ENCODE data around the gene KSR1. TPM values are rescaled to one million over a fixed set of nuclear protein-coding genes. Genes with fewer than 3 reads are reported as not detected.
A peak's percentile ranks its signal among the peaks of the same experiment; 100 is the strongest.
"Not testable (repeated sequence)": the region's sequence is repeated elsewhere in the genome, so short reads cannot be mapped to it uniquely, and the experiment has no call there.

Gene KSR1
- total RNA-seq, 6 experiments from 2014 or later = 5.9 to 12.9 (median 8.7) TPM

- no peaks in the 10 kb centered on the region for H3K36me3 ChIP-seq
- no peak for DNase-seq
- H3K9me3 ChIP-seq = no peaks in the 10 kb centered on the region
- no peak overlapping the region for H3K27ac ChIP-seq
- H3K27me3 ChIP-seq = no peaks in the 10 kb centered on the region
- peaks cover 0 to 19% (median 7%) of the 10 kb centered on the region in 4 donors for H3K4me1 ChIP-seq
- intact Hi-C loops (cut with DNase I) = no loop called here
- TF ChIP-seq POLR2A (IDR thresholded peaks at IDR 0.05) = no peak
- TF ChIP-seq CTCF (IDR thresholded peaks at IDR 0.05) = no peak
- 89% methylated on average over 1 of the region's 1 CpG for WGBS (ENCODE audit: insufficient coverage, low coverage, low lambda C conversion rate, missing lambda C conversion rate)
- ATAC-seq = no peak
- no peak overlapping the region for H3K4me3 ChIP-seq
These were observed 8.2 kb downstream of the KSR1 start for GRCh38 chr17:27464431-27464830.

DNA sequence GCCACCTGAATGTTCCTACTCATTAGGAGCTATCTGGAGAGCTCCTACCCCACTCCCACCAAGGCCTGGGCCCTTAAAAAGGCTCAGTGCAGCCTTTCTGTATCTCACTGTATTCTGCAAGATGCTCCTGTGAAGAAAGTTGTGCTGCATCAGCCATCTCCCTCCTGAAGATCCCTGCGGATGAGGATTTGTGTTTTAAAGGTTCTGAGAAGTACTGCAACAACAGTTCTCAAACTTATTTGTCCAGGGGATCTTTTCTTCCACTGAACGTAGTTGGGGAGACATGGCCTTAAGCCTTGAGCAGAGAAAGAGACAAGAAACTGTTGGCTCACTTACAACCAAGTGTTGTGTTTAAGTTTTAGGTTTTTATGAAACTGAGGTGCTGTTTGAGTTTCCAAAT, 9.6 kb downstream of the KSR1 start:
- H3K4me1 ChIP-seq; H3K27ac ChIP-seq; H3K36me3 ChIP-seq; H3K4me3 ChIP-seq; H3K27me3 ChIP-seq; intact Hi-C loops (cut with DNase I); ATAC-seq; DNase-seq; H3K9me3 ChIP-seq: not testable (repeated sequence)
- 56% methylated on average over 1 of the region's 2 CpGs for WGBS (ENCODE audit: insufficient coverage, low coverage, low lambda C conversion rate, missing lambda C conversion rate)

GRCh38 chr17:27466376-27466742, 10.1 kb downstream of the KSR1 start:
- WGBS (ENCODE audit: insufficient coverage, low coverage, low lambda C conversion rate, missing lambda C conversion rate) = 38% methylated on average over 3 of the region's 3 CpGs
- Histone ChIP-seq H3K4me3 (no peak overlapping the region), H3K27me3 (no peaks in the 10 kb centered on the region), H3K36me3 (no peaks in the 10 kb centered on the region), H3K27ac (no peak overlapping the region), H3K9me3 (no peaks in the 10 kb centered on the region), H3K4me1 (peaks cover 0 to 5% (median 0%) of the 10 kb centered on the region in 4 donors)
- ATAC-seq (peak; percentile 12 to 23 (median 18)), DNase-seq (no peak)
- TF ChIP-seq POLR2A (IDR thresholded peaks at IDR 0.05) (no peak), CTCF (IDR thresholded peaks at IDR 0.05) (no peak)
- intact Hi-C loops (cut with DNase I) = no loop called here

- 67% methylated on average over 12 of the region's 13 CpGs for WGBS (ENCODE audit: insufficient coverage, low coverage, low lambda C conversion rate, missing lambda C conversion rate)
- no peak for TF ChIP-seq POLR2A (IDR thresholded peaks at IDR 0.05)
- TF ChIP-seq CTCF (IDR thresholded peaks at IDR 0.05) = no peak
- Histone ChIP-seq H3K9me3 (no peaks in the 10 kb centered on the region), H3K27me3 (no peaks in the 10 kb centered on the region), H3K4me1 (peaks cover 0 to 5% (median 0%) of the 10 kb centered on the region in 4 donors), H3K27ac (no peak overlapping the region), H3K4me3 (no peak overlapping the region), H3K36me3 (no peaks in the 10 kb centered on the region)
- ATAC-seq (peak; percentile 39 to 59 (median 50)), DNase-seq (no peak)
- intact Hi-C loops (cut with DNase I) = no loop called here
These were observed 10.6 kb downstream of the KSR1 start for GRCh38 chr17:27466743-27467375.

DNA sequence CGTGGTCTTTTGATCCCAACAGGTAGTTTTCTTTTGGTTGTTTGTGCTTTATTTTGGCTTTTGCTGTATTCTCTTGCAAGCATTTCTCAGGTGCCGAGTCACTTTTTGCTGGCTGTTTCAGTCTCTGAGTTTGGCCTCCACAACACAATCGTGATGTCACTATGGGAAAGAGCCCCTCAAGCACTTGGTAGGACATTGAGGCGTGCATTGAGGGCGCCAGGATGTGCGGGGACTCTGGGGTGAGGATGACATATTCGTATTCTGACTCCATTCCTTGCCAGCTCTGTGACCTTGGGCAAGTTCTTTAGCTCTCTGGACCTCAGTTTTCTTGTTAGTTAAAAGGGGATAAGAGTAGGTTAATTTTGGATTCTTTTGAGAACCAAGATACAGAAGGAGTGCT, 13.0 kb downstream of the KSR1 start:
- no peak for ATAC-seq
- 66% methylated on average over 7 of the region's 7 CpGs for WGBS (ENCODE audit: insufficient coverage, low coverage, low lambda C conversion rate, missing lambda C conversion rate)

More for the DNA sequence above, 13.0 kb downstream of the KSR1 start:
- TF ChIP-seq POLR2A (IDR thresholded peaks at IDR 0.05) (no peak), CTCF (IDR thresholded peaks at IDR 0.05) (no peak)
- H3K9me3 ChIP-seq = no peaks in the 10 kb centered on the region
- H3K4me3 ChIP-seq = no peak overlapping the region
- no peak for DNase-seq
- peaks cover 0 to 1% (median 0%) of the 10 kb centered on the region in 4 donors for H3K4me1 ChIP-seq
- H3K36me3 ChIP-seq = no peaks in the 10 kb centered on the region
- H3K27me3 ChIP-seq = no peaks in the 10 kb centered on the region
- no peak overlapping the region for H3K27ac ChIP-seq
- intact Hi-C loops (cut with DNase I) = no loop called here
